Measurements from ENCODE around the gene TRPV2.
"Not testable (repeated sequence)": the region's sequence is repeated elsewhere in the genome, so short reads cannot be mapped to it uniquely, and the experiment has no call there.

TRPV2 gene, protein sequence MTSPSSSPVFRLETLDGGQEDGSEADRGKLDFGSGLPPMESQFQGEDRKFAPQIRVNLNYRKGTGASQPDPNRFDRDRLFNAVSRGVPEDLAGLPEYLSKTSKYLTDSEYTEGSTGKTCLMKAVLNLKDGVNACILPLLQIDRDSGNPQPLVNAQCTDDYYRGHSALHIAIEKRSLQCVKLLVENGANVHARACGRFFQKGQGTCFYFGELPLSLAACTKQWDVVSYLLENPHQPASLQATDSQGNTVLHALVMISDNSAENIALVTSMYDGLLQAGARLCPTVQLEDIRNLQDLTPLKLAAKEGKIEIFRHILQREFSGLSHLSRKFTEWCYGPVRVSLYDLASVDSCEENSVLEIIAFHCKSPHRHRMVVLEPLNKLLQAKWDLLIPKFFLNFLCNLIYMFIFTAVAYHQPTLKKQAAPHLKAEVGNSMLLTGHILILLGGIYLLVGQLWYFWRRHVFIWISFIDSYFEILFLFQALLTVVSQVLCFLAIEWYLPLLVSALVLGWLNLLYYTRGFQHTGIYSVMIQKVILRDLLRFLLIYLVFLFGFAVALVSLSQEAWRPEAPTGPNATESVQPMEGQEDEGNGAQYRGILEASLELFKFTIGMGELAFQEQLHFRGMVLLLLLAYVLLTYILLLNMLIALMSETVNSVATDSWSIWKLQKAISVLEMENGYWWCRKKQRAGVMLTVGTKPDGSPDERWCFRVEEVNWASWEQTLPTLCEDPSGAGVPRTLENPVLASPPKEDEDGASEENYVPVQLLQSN

DNA sequence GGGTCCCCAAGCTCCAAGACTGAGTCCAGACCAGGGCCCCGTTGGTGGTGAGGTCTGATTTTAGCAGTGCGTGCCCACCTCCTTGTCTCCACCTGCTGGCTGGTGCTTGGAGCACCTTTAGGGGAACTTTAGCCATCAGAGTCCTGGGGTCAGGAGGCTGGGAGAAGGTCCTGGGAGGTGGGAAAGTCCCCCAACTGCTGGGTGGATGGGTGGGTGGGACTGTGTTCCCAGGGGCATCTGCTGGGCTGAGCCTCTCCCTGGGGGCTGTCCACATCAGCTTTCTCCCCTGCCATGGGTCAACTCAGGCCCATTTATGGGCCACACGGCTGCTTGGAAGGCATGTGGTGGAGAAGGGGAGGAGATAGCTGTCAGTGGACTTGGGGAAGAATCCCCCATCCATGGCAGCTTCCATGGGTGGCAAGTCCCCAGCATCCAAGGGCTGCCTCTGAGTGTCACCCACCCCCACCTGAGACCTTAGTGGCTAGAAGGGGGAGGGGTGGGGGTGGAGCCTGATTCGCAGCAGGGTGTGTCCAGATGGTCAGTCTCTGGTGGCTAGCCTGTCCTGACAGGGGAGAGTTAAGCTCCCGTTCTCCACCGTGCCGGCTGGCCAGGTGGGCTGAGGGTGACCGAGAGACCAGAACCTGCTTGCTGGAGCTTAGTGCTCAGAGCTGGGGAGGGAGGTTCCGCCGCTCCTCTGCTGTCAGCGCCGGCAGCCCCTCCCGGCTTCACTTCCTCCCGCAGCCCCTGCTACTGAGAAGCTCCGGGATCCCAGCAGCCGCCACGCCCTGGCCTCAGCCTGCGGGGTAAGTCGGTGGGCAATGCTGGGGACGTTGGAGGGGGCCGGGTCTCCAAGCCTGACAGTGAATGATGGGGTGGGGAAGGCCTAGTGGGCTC is at the start of gene TRPV2:
Gene TRPV2, plus strand, starts transcription at position 541 of the 894 bp plus-strand sequence. CDS start 2,098 bp downstream, outside the sequence.
- no peak for DNase-seq (ENCODE audit: low read depth)

DNA sequence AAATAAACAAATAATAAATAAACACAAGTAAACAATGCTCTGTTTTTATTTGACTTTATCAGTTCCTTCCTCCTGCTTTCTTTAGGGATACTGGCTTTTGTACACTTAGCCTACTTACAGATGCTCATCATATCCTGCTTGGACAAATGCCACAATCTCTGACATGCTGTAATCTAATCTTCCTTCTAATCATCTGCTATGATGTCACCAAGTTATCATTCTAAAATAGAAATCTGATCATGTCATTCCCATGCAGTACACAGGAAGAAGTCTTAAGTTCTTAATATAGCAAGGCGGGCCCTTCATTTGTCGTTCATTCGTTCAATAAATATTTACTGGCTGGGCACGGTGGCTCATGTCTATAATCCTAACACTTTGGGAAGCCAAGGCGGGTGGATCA is 43.6 kb upstream of the TRPV2 start:
- DNase-seq (ENCODE audit: low read depth) = no peak

DNA sequence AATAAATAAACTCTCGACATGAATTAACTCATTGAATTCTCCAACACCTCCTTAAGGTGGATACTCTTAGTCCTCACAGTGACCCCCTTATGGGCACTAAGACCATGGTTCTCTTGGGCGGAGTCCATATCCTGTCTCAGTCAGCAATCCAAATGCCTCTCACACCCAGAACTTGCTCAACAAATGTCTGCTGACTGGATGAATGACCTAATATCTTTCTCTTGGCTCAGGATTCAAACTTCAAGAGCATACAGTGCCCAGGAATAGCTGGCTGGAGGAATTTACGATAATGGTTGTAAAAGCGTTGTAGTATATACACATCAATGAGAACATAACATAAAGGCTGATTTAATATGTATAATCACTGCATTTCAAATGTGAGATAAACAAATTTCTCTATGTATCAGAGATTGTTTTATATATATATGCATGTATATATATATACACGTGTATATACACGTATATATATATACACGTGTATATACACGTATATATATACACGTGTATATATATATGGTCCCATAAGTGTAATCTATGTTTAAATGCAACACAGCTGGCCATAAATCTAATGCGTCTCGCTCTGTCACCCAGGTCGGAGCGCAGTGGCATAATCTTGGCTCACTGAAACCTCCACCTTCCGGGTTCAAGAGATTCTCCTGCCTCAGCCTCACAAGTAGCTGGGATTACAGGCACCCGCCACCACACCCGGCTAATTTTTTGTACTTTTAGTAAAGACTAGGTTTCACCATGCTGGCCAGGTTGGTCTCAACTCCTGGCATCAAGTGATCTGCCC is 41.0 kb upstream of the TRPV2 start:
- DNase-seq (ENCODE audit: low read depth) = no peak

DNA sequence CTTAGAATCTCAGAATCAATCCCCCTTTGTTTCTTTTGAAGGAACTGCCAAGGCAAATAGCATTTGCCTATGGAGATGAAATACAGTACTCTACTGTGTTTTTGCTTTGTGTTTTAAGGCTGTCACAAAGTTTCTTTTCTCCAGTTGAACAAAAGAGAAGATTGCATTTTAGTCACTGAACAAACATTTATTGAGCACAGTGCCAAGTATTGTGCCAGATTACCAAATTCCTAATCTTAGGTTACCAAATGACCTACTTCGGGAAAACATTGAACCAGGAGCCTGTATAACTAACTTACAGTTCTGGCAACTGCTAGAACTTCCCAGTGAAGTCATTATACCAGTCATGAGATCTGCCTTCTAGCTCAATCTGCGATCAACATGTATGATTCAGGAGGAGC is 37.4 kb upstream of the TRPV2 start:
- DNase-seq (ENCODE audit: low read depth) = no peak

DNA sequence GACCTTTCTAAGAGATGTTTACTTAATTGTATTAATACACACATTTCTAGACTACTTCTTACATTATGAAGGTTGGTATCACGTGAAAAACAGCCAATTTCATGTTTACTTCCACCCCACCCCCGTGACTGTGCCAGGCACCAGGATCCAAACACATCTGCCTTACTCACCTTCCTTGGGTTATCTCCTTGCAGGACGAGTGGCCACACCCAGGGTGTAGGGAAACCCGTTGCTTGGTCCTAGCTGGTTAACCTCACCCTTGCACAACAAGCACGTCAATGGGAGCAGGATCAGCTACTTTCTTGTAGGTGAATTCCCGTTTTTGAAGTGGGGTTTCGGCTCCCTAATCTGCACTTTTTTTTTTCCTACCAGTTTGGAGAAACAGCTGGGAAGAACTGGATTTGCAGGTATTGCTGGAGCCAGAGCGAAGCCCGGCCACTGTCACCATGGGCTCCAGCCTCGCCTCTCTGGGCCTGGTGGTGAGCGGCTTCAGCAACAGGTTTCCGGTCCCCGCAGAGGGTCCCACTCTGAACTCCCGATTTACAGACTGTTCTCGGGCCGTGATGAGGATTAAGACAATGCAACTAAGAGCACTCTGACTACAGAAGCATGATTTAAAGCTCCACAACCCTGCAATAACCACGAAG is 36.6 kb upstream of the TRPV2 start:
- no peak for DNase-seq (ENCODE audit: low read depth)

DNA sequence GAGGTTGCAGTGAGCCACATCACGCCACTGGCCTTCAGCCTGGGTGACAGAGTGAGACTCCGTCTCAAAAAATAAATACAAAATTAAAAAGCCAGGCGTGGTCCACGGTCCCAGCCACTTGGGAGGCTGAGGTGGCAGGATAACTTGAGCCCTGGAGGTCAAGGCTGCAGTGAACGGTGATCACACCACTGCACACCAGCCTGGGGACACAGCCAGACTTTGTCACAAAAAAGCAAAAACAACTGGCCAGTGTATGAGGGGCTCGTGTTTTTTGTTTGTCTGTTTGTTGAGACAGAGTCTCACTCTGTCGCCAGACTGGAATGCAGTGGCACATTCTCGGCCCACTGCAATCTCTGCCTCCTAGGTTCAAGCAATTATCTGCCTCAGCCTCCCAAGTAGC is 35.7 kb upstream of the TRPV2 start:
- DNase-seq (ENCODE audit: low read depth) = no peak

DNA sequence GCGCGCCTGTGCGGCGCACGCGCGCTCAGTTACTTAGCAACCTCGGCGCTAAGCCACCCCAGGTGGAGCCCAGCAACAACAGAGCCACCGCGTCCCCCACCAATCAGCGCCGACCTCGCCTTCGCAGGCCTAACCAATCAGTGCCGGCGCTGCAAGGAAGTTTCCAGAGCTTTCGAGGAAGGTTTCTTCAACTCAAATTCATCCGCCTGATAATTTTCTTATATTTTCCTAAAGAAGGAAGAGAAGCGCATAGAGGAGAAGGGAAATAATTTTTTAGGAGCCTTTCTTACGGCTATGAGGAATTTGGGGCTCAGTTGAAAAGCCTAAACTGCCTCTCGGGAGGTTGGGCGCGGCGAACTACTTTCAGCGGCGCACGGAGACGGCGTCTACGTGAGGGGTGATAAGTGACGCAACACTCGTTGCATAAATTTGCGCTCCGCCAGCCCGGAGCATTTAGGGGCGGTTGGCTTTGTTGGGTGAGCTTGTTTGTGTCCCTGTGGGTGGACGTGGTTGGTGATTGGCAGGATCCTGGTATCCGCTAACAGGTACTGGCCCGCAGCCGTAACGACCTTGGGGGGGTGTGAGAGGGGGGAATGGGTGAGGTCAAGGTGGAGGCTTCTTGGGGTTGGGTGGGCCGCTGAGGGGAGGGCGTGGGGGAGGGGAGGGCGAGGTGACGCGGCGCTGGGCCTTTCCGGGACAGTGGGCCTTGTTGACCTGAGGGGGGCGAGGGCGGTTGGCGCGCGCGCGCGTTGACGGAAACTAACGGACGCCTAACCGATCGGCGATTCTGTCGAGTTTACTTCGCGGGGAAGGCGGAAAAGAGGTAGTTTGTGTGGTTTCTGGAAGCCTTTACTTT is 34.5 kb upstream of the TRPV2 start, which contains the start of gene UBB:
Gene UBB, plus strand, starts transcription at position 452 of the 856 bp plus-strand sequence. CDS start 817 bp downstream, outside the sequence.
- DNase-seq (ENCODE audit: low read depth) = peak; percentile 87

DNA sequence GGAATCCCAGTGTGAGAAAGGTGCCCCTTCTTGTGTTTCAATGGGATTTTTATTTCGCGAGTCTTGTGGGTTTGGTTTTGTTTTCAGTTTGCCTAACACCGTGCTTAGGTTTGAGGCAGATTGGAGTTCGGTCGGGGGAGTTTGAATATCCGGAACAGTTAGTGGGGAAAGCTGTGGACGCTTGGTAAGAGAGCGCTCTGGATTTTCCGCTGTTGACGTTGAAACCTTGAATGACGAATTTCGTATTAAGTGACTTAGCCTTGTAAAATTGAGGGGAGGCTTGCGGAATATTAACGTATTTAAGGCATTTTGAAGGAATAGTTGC is 33.9 kb upstream of the TRPV2 start:
- no peak for DNase-seq (ENCODE audit: low read depth)

DNA sequence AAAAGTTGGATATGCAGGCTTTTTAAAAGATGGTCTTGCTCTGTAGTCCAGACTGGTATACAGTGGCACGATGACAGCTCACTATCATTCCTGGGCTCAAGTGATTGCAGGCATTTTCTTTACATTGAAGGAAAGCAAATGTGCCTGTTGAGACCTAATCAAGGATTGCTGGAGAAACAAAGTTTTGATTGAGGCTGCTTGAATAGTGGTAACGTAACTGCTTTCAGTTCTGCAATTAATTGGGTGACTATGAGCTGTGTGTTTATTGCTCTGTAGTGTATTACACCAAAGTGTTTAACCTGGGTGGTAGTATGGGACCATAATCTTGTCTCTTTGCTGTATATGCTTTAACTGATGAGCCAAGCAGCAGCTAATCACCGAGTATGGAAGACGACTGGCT is 32.2 kb upstream of the TRPV2 start:
- DNase-seq (ENCODE audit: low read depth) = no peak

DNA sequence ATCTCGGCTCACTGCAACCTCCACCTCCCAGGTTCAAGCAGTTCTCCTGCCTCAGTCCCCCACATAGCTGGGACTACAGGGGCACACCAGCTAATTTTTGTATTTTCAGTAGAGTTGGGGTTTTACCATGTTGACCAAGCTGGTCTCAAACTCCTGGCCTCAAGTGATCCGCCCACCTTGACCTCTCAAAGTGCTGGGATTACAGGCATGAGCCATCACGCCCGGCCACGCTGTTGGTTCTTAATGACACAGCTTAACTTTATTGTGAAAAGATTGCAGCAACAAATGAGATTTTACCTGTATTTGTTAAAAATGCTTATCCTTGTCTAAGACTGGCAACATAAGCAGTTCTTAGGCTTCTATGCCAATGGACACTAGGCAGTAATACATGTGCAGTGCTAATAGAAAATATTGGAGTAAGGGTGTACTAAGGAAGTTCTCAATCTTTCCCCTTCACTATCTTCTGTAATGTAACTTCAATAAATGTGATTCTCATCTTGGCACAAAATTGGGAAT is 31.5 kb upstream of the TRPV2 start:
- no peak for DNase-seq (ENCODE audit: low read depth)

DNA sequence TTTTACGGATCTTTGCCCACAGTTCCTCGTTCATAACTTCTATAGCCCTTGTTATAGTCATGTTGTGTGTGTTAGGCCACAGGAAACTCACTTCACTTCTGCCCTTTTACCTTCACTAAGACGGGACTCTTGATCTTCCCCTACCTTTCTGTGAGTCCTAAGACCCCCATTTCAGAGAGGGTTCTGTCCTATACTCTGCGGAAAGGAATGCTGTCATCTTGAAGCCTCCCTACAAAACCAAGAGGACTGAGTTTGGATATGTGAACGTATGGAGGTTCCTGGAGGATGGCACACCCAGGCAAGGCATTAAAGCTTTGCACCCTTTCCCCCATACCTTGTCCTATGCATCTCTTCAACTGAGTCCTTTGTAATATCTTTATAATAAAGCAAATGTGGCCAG is 30.8 kb upstream of the TRPV2 start:
- DNase-seq (ENCODE audit: low read depth) = no peak

DNA sequence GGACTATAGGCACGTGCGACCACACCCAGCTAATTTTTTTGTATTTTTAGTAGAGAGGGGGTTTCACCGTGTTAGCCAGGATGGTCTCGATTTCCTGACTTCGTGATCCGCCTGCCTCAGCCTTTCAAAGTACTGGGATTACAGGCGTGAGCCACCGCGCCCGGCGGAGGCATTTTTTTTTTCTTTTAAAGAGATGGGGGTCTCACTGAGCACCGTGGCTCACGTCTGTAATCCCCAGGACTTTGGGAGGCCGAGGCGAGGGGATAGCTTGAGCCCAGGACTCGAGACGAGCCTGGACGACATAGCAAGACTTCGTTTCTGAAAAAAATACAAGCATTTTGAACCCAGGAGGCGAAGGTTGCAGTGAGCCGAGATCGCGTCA is 29.3 kb upstream of the TRPV2 start:
- DNase-seq (ENCODE audit: low read depth) = not testable (repeated sequence)

DNA sequence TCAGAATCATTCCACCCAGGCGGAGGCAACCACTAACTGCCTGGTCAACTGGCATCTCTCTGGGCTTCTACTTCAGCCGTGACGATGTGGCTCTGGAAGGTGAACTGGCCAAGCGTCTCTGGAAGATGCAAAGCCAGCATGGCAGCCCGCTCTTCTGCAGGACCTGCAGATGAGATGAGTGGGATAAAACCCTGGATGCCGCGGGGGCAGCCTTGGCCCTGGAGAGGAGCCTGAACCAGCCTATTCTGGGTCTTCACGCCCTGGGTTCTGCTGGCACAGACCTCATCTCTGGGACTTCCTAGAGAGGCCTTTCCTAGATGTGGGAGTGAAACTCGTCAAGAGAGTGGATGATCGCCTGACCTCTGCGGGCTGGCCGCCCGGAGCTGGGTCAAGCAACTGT is 23.9 kb upstream of the TRPV2 start:
- DNase-seq (ENCODE audit: low read depth) = no peak

DNA sequence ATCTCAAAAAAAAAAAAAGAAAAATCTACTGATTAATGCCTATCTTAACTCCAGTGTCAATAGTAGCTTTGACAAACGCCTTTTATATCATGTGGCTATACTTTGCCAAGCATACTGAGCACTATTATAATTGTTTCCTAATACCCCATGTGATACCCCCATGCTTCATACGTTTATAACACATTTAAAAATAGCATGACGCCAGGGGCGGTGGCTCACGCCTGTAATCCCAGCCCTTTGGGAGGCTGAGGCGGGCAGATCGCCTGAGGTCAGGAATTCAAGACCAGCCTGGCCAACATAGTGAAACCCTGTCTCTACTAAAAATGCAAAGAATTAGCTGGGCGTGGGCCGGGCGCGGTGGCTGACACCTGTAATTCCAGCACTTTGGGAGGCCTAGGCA is 22.9 kb upstream of the TRPV2 start:
- DNase-seq (ENCODE audit: low read depth) = not testable (repeated sequence)

DNA sequence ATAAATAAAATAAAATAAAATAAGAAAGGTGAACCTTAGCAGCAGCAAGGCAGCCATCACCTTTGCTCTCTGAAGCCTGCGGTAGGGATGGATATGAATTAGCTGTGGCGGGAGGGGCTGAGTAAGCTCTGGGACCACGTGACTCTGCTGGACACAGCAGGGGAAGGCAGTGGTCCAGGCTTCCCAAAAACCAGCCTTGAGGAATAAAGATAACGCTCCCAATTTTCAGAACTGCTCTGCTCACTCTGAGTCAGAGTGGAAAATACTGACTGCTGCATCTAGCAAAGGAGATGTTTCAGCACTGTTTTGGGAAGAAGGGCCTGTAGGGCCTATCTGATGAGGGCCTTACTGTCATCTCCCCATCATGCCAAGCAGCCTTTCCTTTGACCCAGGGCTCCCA is 19.5 kb upstream of the TRPV2 start:
- DNase-seq (ENCODE audit: low read depth) = not testable (repeated sequence)

DNA sequence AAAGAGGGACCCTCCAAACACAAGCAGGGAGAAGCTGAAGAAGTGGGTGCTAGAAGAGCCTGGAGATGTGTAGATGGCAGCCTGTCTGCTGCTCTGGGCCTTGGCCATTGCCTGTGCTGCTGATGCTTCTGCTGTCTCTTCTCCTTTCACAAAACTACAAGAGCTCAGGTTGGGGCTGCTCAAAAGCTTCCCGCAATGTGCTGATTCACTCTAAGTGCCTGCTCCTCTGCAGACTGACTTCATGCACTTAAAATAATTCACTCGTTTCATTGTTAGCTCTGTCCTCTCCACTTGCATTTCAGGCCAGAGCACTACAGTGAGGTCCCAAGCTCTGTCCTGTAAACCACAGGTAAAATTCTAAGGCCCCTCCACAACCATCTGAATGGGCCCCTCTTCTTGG is 18.7 kb upstream of the TRPV2 start:
- not testable (repeated sequence) for DNase-seq (ENCODE audit: low read depth)

DNA sequence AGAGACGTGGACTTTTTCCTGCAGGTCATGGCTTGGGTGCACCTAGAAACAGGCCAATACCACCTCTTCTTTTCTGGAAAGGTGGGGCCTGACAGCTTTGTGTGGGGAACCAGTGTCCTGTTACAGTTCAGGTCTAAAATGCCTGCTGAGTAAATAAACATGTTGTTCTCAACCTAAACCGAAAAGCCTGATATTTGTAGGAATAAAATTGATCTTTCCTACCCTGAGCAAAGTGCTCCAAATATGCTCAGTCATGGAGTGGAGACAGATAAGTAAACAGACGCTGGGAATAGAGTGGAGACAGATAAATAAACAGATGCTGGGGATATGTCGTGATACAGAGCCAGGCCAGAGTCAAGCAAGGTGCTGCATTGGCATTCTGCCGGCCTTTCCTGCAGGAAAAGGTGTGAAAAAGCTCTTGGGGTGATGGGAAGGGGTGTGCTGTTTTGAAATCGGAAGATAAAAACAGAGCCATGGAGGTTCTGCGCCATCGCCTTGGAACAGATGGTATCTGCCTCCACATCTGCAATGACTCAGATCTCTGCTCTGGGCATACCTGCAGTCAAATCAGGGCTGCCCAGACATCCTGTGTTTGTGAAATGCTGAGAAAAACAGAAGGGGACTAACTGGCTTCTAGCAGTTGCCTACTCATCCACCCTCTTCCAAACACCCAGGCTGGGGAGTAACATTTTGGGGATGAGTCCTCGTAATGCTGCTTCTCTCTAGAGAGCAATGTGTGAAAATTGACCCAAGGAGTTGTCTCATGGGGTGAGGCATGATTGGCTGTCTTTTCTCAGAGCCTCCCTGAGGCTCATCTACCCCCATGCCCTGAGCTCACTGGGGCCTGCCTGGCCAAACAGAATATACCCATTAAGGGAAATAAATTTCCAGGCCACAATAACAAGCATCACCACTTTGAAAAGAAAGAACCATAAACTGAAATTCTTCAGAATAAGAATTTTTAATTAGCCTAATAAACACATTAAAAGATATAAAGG is 16.8 kb upstream of the TRPV2 start:
- no peak for DNase-seq (ENCODE audit: low read depth)

DNA sequence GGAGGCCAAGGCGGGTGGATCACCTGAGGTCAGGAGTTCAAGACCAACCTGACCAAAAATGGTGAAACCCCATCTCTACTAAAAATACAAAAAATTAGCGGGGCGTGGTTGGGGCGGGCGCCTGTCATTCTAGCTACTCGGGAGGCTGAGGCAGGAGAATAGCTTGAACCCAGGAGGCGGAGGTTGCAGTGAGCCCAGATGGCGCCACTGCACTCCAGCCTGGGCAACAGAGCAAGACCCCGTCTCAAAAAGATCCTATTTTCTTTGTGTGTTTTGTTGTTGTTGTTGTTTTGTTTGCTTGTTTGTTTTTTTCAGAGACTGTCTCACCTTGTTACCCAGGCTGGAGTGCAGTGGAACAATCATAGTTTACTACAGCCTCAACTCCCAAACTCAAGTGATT is 11.5 kb upstream of the TRPV2 start:
- not testable (repeated sequence) for DNase-seq (ENCODE audit: low read depth)

Data from stimulated activated CD8-positive, alpha-beta memory T cell treated with anti-CD3 and anti-CD28 coated beads, Interleukin-12 subunit alpha, Interleukin-12 subunit beta, amount 100 ng/mL, for 4 hours (primary cell).